GM12878 (cell line): Measurements from ENCODE around the gene RBMS1. TPM values are rescaled to one million over a fixed set of nuclear protein-coding genes. Genes with fewer than 3 reads are reported as not detected.

ENCODE experiments used
- ATAC-seq: fragments of 200-7000 bp; cut with Tn5 transposase; 3 replicates; pipeline ENCODE4 v1.9.1; 2020; ENCODE audit warnings: mild to moderate bottlenecking, moderate library complexity
- BruUV-seq: library from RNA; stranded (reverse); fragments of 400-500 nt; replicated peaks from 2 replicates; lab custom pipeline; 2021; lab: Mats Ljungman, UMichigan
- CTCF ChIA-PET: fragments of 300-600 bp; sonication (Branson Sonifier 250); formaldehyde crosslinking; extraction: SDS; loops from one replicate; lab custom pipeline; 2021; ENCODE audit warnings: inconsistent platforms; lab: Yijun Ruan, JAX
- POLR2A ChIA-PET: fragments of 350-600 bp; formaldehyde crosslinking; extraction: SDS; loops from one replicate; lab custom pipeline; 2021; ENCODE audit warnings: inconsistent platforms; lab: Charles Lee
- RAD21 ChIA-PET: fragments of 300-600 bp; sonication (Branson Sonifier 250); formaldehyde crosslinking; loops from one replicate; lab custom pipeline; 2023; ENCODE audit warnings: antibody characterized with exemption; ENCODE audit not compliant: unreplicated experiment; lab: Charles Lee
- SMC1A ChIA-PET: fragments of 300-600 bp; sonication (Branson Sonifier 250); formaldehyde crosslinking; loops from one replicate; lab custom pipeline; 2023; ENCODE audit not compliant: unreplicated experiment, uncharacterized antibody; lab: Charles Lee
- DNase-seq: peaks from one replicate; pipeline ENCODE4 v3.0.0-alpha.2; 2011; ENCODE audit warnings: low read depth, low spot score
- FAIRE-seq: peaks from 3 replicates; lab custom pipeline; 2011; peaks lifted over from hg19 to GRCh38; lab: Jason Lieb, UNC
- H2AFZ ChIP-seq: 2 replicates; pipeline ENCODE4 v1.6.0; 2011; ENCODE audit warnings: low read depth, low read length, control low read depth; ENCODE audit not compliant: control insufficient read depth
- H3K27ac ChIP-seq: 2 replicates; pipeline ENCODE4 v1.5.1; 2011; ENCODE audit warnings: control low read depth; ENCODE audit not compliant: control insufficient read depth, insufficient read depth
- H3K27me3 ChIP-seq, 2 experiments: replicated peaks in 1 of 2; 2 replicates each; pipeline versions ENCODE4 v1.6.0 to v1.6.1; 2011; ENCODE audit warnings: low read length in 1 of 2; ENCODE audit not compliant: control insufficient read depth in 2 of 2, insufficient read depth in 2 of 2
- H3K36me3 ChIP-seq, 2 experiments: 2 replicates each; pipeline ENCODE4 v1.5.1; 2011; ENCODE audit warnings: low read length in 1 of 2; ENCODE audit not compliant: control insufficient read depth in 2 of 2, insufficient read depth in 2 of 2
- H3K4me1 ChIP-seq: 2 replicates; pipeline ENCODE4 v1.6.1; 2011; ENCODE audit warnings: mild to moderate bottlenecking, low read length, moderate library complexity, mixed read lengths; ENCODE audit not compliant: control insufficient read depth, insufficient read depth
- H3K4me2 ChIP-seq: 2 replicates; pipeline ENCODE4 v1.6.0; 2011; ENCODE audit warnings: control low read depth; ENCODE audit not compliant: control insufficient read depth, insufficient read depth
- H3K4me3 ChIP-seq: fragments of 200-600 bp; sonication (generic); 2 replicates; pipeline ENCODE4 v1.5.1; 2016
- H3K79me2 ChIP-seq: 2 replicates; pipeline ENCODE4 v1.6.0; 2011; ENCODE audit warnings: low read length; ENCODE audit not compliant: control insufficient read depth, insufficient read depth
- H3K9ac ChIP-seq: 2 replicates; pipeline ENCODE4 v1.8.0; 2011; ENCODE audit warnings: low read length, control low read depth, mixed read lengths; ENCODE audit not compliant: control insufficient read depth, insufficient read depth
- H3K9me3 ChIP-seq: replicated peaks from 3 replicates; pipeline ENCODE4 v1.5.1; 2011; ENCODE audit warnings: mild to moderate bottlenecking, low read length; ENCODE audit not compliant: control insufficient read depth, insufficient read depth
- H4K20me1 ChIP-seq: 2 replicates; pipeline ENCODE4 v1.6.0; 2011; ENCODE audit not compliant: control insufficient read depth, insufficient read depth
- FOXM1 ChIP-seq: IDR thresholded peaks from 2 replicates; pipeline ENCODE4 v1.6.1; 2012; ENCODE audit warnings: low read depth, mild to moderate bottlenecking, inconsistent platforms, low read length, moderate library complexity
- JUNB ChIP-seq: IDR thresholded peaks from 2 replicates; pipeline ENCODE4 v1.6.1; 2016; ENCODE audit warnings: antibody characterized with exemption, mild to moderate bottlenecking
- SP1 ChIP-seq: IDR thresholded peaks from one replicate; pipeline ENCODE4 v1.6.1; 2011; ENCODE audit warnings: low read depth, low read length
- TCF7 ChIP-seq: IDR thresholded peaks from 2 replicates; pipeline ENCODE4 v1.6.1; 2014; ENCODE audit warnings: antibody characterized with exemption, borderline replicate concordance
- ZNF384 ChIP-seq: IDR thresholded peaks from 2 replicates; pipeline ENCODE4 v1.6.1; 2012; ENCODE audit warnings: low read depth, mild to moderate bottlenecking, low read length, improper control_type of control experiment, borderline replicate concordance
- WGBS: methylation state at CpG from one replicate; pipeline ENCODE4 v1.1.6; 2016; ENCODE audit warnings: low lambda C conversion rate; ENCODE audit not compliant: insufficient replicate concordance, insufficient coverage; ENCODE audit errors: missing lambda C conversion rate; 5-methylcytosine and 5-hydroxymethylcytosine counted together
- in situ Hi-C: fragments of 300-500 bp; cut with MboI; formaldehyde crosslinking; loops from 9 replicates; pipeline ENCODE4 v1.14.3; 2018; ENCODE audit warnings: mixed read lengths
- intact Hi-C: fragments of 100-400 bp; cut with micrococcal nuclease; formaldehyde crosslinking; loops from one replicate; pipeline ENCODE4 v1.14.2; 2022; ENCODE audit not compliant: unreplicated experiment
- polyA plus RNA-seq, 11 experiments: library from polyadenylated mRNA; depleted of rRNA in 4 of 11; unstranded in 6 of 11; stranded (reverse) in 5 of 11; fragments of >200 nt; fragmentation: Nextera tagmentation in 4 of 11; fragmentation: Illumina TruSeq in 1 of 11; extraction: Ambion mirVana in 4 of 11; extraction: Trizol in 1 of 11; gene quantifications; 1 replicate in 1 of 11; 2 replicates in 10 of 11; pipeline versions ENCODE4 v1.2.1 to v1.2.3, GENCODE V29; 2011 to 2016; ENCODE audit warnings: inconsistent platforms in 2 of 11, missing spikeins in 2 of 11, low read depth in 1 of 11
- total RNA-seq, 4 experiments: library from RNA; depleted of rRNA in 3 of 4; stranded (reverse); fragments of >200 nt in 3 of 4; fragmentation: Illumina TruSeq in 1 of 4; extraction: Trizol in 1 of 4; gene quantifications; 2 replicates each; pipeline versions ENCODE4 v1.2.1 to v1.2.3, GENCODE V29; 2013 to 2021

RBMS1 gene
- total and polyA plus RNA-seq, 10 of the 15 experiments (the other 5 are each of a cell fraction or from before 2014, with no cell fraction given) = 0.04 to 0.31 (median 0.17) TPM; not detected in 1

DNA sequence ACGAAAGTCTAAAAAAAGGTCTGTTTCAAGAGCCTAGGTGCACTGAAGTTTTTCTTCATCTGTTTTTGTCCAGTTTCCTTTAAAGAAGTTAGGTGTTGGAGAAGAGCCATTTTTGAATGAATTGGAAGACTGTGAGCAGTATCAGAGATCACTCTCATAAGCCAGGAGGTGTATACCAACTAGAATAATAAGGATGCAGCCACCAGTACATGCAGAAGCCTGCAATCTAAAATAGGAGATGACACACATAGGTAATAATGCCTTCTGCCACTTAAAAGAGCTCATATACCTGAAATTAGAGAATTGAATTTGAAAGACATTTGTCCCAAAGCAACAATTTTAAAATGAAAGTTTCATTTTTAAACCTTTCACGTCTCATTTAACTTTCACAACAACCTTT, 81.7 kb downstream of the RBMS1 start:
- no TSS peak for BruUV-seq
- ChIA-PET POLR2A (no interaction called here), CTCF (interaction anchor here (1.2 to 5.7 kb wide), 2 partner anchors 17 to 582 kb away, joined by 4 to 31 read pairs; no protein-coding TSS in a partner anchor), SMC1A (interaction anchor here (0.9 kb wide), 1 partner anchor 9 kb away, joined by 3 read pairs; no protein-coding TSS in a partner anchor), RAD21 (interaction anchor here (1.0 kb wide), 1 partner anchor 582 kb away, joined by 3 read pairs; no protein-coding TSS in a partner anchor)
- no peaks in the 10 kb centered on the region for H3K79me2 ChIP-seq
- no peaks in the 10 kb centered on the region for H4K20me1 ChIP-seq
- H3K9ac ChIP-seq = no peak overlapping the region
- in situ Hi-C loops = no loop called here
- no peak overlapping the region for H3K27ac ChIP-seq
- FAIRE-seq = no peak
- intact Hi-C loops = no loop called here
- TF ChIP-seq ZNF384 = no peak
- no peak overlapping the region for H2AFZ ChIP-seq
- DNase-seq = no peak
- no peak; the same call in 2 of the 3 replicates for ATAC-seq
- H3K9me3 ChIP-seq = no peaks in the 10 kb centered on the region; the same call in 2 of the 3 replicates
- 0% methylated on average over 2 of the region's 2 CpGs for WGBS
- no peaks in the 10 kb centered on the region for H3K36me3 ChIP-seq
- H3K4me1 ChIP-seq = peaks cover 8% of the 10 kb centered on the region
- H3K4me2 ChIP-seq = peak overlapping the region; percentile 26
- H3K27me3 ChIP-seq = peaks cover 0 to 7% of the 10 kb centered on the region in 2 experiments; a peak in 1 of 4 replicates
- H3K4me3 ChIP-seq = no peak overlapping the region

DNA sequence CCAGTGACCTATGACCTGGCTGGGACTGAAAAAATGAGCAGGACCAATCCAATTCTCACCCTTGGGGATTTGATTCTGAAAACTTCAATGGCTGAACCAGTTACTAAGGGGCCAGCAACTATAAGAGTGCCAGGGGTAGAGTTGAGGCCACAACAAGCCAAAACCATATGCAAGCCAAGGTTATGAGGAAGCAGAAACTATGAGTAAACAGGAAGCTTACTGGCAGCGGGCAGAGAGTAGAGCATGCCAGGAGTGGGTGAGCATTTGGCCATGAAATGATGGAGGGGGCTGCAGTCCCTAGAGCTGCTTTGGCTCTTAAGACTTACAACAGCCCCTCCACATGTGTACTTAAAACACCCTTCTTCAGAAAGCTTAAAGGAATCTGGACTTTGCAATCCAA, 82.4 kb downstream of the RBMS1 start:
- no peak overlapping the region for H2AFZ ChIP-seq
- WGBS = 0% methylated on average over 1 of the region's 1 CpG
- peak overlapping the region; percentile 33; the same call in 1 of the 2 replicates for H3K4me2 ChIP-seq
- no peaks in the 10 kb centered on the region for H4K20me1 ChIP-seq
- DNase-seq (no peak), FAIRE-seq (no peak)
- no peak overlapping the region for H3K9ac ChIP-seq
- intact Hi-C loops = no loop called here
- H3K9me3 ChIP-seq = no peaks in the 10 kb centered on the region; the same call in 2 of the 3 replicates
- no peak overlapping the region for H3K4me3 ChIP-seq
- no peaks in the 10 kb centered on the region for H3K36me3 ChIP-seq
- H3K4me1 ChIP-seq = peaks cover 8% of the 10 kb centered on the region
- H3K27me3 ChIP-seq = peaks cover 0 to 8% of the 10 kb centered on the region in 2 experiments; a peak in 1 of 4 replicates
- ChIA-PET RAD21 (no interaction called here), POLR2A (no interaction called here), SMC1A (interaction anchor here (0.9 kb wide), 1 partner anchor 8 kb away, joined by 3 read pairs; no protein-coding TSS in a partner anchor)
- no peaks in the 10 kb centered on the region for H3K79me2 ChIP-seq
- H3K27ac ChIP-seq = no peak overlapping the region
- no TSS peak for BruUV-seq
- TF ChIP-seq FOXM1 = no peak
- no peak for TF ChIP-seq SP1
- no peak for TF ChIP-seq TCF7
- TF ChIP-seq JUNB = no peak
- TF ChIP-seq, all 136 proteins: peak for 0
- ATAC-seq = no peak
- CTCF ChIA-PET = interaction anchor here (1.2 to 5.7 kb wide), 2 partner anchors 18 to 583 kb away, joined by 4 to 31 read pairs; no protein-coding TSS in a partner anchor
- in situ Hi-C loops = no loop called here
